ENCODE results near the gene DIPK1C.

DNA sequence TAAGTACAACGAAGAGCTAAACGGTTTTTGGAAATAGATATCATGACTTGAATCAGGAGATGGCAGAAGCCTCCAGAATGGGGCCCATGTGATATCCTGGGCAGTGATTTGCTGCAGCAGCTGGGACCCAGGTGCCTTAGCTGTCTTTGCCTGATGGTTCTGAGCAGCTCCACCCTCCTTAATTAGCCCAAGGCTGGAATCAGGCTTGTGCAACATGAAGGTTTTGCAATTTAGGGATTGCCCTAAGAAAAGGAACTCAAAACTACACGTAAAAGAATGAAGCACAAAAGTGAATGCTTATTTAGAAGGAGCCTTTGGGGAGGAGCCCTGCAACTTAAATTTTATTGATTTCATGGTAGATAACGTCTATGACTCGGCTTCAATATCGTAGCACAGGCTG is 21.8 kb upstream of the DIPK1C start:
- TF ChIP-seq, protein P1, sequence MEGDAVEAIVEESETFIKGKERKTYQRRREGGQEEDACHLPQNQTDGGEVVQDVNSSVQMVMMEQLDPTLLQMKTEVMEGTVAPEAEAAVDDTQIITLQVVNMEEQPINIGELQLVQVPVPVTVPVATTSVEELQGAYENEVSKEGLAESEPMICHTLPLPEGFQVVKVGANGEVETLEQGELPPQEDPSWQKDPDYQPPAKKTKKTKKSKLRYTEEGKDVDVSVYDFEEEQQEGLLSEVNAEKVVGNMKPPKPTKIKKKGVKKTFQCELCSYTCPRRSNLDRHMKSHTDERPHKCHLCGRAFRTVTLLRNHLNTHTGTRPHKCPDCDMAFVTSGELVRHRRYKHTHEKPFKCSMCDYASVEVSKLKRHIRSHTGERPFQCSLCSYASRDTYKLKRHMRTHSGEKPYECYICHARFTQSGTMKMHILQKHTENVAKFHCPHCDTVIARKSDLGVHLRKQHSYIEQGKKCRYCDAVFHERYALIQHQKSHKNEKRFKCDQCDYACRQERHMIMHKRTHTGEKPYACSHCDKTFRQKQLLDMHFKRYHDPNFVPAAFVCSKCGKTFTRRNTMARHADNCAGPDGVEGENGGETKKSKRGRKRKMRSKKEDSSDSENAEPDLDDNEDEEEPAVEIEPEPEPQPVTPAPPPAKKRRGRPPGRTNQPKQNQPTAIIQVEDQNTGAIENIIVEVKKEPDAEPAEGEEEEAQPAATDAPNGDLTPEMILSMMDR (IDR thresholded peaks at IDR 0.05), result no peak
- TF ChIP-seq POLR2A (IDR thresholded peaks at IDR 0.05), result no peak
